ENCODE data around the gene ABCA9.
"Not testable (repeated sequence)": the region's sequence is repeated elsewhere in the genome, so short reads cannot be mapped to it uniquely, and the experiment has no call there.

ABCA9 gene, protein sequence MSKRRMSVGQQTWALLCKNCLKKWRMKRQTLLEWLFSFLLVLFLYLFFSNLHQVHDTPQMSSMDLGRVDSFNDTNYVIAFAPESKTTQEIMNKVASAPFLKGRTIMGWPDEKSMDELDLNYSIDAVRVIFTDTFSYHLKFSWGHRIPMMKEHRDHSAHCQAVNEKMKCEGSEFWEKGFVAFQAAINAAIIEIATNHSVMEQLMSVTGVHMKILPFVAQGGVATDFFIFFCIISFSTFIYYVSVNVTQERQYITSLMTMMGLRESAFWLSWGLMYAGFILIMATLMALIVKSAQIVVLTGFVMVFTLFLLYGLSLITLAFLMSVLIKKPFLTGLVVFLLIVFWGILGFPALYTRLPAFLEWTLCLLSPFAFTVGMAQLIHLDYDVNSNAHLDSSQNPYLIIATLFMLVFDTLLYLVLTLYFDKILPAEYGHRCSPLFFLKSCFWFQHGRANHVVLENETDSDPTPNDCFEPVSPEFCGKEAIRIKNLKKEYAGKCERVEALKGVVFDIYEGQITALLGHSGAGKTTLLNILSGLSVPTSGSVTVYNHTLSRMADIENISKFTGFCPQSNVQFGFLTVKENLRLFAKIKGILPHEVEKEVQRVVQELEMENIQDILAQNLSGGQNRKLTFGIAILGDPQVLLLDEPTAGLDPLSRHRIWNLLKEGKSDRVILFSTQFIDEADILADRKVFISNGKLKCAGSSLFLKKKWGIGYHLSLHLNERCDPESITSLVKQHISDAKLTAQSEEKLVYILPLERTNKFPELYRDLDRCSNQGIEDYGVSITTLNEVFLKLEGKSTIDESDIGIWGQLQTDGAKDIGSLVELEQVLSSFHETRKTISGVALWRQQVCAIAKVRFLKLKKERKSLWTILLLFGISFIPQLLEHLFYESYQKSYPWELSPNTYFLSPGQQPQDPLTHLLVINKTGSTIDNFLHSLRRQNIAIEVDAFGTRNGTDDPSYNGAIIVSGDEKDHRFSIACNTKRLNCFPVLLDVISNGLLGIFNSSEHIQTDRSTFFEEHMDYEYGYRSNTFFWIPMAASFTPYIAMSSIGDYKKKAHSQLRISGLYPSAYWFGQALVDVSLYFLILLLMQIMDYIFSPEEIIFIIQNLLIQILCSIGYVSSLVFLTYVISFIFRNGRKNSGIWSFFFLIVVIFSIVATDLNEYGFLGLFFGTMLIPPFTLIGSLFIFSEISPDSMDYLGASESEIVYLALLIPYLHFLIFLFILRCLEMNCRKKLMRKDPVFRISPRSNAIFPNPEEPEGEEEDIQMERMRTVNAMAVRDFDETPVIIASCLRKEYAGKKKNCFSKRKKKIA (N-terminal part only)

DNA sequence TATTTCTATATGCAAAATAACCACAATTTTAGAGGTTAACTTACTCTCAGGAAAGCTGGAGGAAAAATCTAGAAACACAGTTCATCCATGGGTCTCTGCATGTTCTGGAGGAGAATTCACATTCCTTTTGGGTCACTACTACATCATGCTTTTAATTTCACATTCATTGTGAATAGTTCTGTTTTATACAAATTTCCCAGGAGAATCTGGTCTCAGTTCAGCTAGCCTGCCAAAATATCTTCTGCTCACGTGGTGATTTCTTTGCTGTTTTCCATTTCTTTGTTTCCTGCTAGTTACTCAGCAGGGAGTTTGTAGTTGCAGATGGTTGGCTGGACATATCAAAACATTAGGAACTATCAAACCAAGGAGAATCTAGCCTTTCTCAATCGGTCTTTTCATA lies at the start of gene ABCA9:
Gene ABCA9 (minus strand): TSS at position 106 of the 400 bp plus-strand sequence. CDS start 9,801 bp downstream, outside the sequence.
- peak in 1 of 2 experiments; percentile 1 for DNase-seq

DNA sequence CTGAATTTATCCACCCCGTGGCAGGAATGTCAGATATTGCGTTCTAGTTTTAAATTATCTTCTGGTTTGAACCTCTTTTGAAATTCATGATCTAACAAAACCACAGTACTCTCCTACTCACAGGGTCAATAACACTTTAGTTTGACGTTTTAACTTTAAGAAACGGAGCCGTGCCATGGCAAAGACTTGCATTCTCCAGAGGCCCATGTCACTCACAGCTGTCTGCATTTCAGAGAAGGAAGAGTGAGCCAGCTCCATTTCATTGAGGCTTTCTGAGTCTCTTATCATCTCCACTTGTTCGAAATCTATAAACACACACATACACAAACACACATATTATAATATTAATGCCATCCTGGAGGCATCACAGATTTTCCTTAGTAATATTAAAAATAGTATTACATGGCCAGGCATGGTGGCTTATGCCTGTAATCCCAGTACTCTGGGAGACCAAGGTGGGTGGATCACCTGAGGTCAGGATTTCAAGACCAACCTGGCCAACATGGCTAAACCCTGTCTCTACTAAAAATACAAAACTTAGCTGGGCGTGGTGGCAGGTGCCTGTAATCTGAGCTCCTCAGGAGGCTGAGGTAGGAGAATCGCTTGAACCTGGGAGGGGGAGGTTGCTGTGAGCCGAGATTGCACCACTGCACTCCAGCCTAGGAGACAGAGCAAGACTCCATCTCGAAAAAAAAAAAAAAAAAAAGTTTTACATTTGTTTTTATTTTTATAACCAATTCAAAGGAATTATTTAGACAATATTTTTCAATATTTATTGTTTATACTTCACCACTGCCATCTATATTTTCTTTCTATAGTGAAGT lies 45.4 kb upstream of the ABCA9 start:
- no peak for DNase-seq

DNA sequence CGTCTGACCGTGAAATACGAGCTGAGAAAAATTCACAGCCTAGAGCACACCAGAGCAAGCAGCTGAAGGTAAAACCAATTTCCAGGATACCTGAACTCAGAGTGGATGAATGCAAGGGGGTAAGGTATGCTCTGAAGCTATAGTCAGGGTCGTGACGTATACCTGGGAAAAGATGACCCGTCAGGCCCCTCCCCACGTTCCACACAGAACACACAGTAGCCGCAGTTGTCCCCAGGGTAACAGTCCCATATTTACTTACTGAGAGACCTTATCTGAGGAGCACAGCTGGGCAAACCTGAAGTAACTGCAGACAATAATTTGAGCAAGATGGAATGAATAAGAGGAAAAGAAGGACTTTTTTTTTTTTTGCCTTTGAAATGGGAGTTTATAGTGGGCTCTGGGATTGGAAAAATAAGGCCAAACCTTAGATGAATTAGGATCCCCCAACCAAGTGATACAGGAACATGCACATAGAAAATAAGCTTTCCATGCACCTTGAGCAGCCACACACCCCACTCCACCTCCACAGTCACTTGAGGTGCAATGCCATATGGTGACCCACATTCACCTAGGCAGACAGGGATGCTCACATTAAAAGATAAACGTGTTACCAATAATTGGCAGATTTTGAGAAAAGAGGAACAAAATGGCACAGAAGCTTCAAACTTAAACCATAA lies 43.0 kb upstream of the ABCA9 start:
- DNase-seq, result no peak

DNA sequence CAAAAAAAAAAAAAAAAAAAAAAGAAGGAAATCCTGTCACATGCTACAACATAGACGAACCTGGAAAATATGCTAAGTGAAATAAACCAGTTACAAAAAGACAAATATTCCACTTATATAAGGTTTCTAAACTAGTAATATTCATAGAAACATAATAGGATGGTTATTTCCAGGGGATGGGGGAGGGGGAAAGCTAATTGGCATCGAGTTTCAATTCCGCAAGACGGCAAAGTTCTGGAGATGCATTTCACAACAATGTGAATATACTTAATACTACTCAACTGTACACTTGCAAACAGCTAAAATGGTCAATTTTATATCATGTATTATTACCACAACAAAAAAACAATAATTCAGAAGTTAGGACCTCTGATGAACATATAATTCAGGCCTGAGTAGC lies 37.9 kb upstream of the ABCA9 start:
- no peak for DNase-seq

DNA sequence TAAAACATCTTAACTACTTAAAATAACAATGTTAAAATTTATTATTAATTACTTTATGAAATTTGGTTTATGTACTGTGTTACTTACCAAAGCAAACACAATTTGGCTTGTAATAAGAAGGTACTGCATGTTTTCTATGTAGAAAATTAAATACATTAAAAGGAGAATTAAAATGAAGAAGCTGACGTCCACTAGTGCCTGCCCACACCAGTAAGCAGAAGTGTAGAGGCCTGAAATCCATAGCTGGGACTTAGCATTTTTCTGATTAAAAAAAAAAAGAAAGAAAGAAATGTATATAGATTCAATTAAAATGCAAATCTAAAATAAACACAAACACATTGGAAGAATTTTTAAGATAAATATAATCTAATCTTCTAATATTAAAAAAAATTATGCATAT lies 35.8 kb upstream of the ABCA9 start:
- DNase-seq, result no peak

DNA sequence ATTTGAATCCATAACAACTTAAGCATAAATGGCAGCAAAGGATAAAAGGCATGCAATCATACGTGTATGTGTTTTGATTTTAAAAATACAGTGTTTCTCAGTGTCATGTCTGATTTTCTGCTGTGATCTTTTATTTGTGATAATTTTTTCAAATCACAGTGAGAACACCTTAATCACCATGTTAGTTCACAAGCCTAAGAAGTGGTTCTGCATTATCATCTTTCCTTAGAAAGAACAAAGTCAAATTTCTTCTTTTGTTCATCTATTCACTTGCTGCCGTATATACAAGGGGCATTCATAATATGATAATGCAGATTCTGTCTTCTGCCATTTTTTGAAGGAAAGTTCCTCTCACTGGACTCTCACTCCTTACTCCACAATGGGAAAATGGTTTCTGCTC lies 33.3 kb upstream of the ABCA9 start:
- DNase-seq, result no peak

DNA sequence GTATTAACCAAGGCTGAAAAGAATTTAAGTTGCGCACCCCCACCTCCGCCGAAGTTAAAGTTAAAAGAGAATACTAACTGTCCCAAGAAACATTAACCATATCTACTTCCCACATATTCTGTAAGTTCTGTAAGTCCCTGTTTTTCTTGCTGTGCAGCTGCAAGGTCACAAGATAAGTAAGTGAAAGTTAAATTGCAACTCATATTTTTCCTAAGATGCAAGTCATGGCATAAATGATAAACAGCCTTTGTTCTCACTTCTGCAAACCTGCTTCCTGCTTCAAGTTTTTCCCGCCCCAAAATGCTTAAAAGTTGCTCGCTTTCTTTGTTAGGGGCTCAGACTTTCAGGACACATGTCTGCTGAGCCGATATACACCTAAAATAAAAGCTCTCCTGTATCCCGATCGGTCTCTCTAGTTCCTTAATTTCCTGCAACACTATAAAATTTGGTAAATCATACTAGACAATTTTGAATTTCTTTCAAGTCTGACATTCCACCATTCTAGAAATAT lies 32.6 kb upstream of the ABCA9 start:
- DNase-seq, result no peak

DNA sequence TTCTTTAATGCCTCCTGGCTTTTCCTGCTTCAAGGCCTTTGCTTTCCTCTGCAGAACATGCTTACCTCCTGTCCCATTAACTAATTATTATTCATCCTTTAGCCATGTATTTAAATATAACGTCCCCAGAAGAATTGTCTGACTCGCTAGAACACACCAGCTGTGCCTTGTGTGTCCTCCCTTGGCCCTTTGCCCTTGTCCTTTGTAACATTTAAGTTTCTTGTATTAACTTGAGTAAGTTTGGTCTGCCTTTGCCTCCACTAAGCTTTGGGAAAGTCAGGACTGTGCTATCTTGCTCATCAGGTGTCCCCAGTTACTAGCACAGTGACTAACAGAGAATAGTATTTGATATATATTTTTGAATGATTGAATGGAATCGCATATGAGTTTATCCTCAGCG lies 29.6 kb upstream of the ABCA9 start:
- DNase-seq, result no peak

DNA sequence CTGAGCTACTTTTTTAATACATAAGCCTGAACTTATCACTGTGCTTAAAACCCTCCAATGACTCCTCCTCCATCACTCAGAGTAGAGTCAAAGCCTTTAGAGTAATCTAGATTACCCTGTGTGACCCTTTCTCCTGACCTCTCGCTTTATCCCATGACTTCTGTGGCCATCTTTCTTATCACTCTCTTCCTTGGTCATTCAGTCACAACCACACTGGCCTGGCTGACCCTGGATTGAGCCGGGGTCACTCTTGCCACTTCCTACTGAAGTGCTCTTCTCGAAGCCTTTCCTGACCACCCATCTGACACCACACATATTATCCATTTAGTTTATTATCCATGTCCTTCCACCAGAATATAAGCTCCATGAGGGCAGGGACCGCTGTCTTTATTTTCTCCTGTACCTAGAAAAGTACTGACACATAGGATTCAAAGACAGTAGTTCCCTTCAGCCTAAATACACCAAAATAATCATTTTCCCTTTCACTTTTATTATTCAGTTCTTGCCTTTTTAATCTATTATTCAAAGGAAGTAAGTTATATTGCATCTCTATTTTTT lies 28.0 kb upstream of the ABCA9 start:
- DNase-seq, result no peak

DNA sequence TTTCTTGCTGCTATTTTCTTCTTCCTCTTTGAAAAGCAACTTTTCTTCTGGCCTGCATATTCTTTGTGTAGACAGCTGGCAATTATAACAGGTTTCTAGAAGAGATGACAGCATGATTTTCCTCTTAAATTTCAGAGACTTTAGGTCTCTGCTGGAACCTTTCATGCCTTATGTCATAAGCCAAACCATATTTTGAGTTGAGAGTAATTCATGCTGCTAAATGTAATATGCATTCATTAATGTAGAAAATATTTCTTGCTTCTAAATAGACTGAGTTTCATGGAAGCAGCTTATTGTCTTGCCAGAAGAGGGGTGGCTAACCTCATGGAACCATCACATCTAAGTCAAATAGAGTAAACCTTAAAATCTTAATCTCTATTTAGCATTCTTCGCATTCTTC lies 25.9 kb upstream of the ABCA9 start:
- no peak for DNase-seq

DNA sequence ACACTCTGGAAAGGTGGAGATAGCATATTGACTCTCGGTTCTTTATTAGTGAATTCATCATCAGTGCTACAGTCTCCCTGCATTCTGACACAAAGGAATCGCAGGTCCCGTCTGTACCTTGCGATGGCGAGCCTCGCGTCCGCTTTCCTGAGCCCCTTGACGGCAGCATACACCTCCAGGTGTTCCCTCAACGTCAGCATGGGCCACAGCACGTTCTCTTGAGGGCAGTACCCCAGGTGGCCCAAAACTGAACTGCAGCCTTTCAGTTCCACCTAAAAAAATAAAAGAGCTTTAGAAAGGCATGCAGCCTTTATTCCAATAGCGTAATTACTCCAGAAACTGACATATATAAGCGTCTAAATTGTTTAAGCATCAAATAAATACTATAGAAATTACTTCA lies 24.2 kb upstream of the ABCA9 start:
- DNase-seq, result no peak

DNA sequence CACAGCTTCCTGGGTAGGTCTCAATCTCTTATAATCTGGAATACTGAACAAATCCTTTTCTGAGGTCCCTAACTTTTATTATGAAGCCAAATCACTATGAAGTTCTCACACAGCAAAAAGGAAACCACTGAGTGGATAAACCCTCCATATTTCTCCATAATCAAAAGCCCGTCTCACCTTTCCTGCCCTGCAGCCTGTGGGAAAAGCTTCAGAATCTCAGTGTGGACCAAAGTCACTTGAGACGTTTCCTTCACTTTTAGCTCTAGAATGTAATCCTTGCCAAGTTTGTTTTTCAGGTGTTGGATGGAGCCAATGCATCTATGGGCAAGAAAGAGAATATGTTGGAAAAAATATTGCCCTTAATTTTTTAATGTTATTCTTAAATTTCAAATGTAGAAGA lies 22.0 kb upstream of the ABCA9 start:
- DNase-seq, result no peak

DNA sequence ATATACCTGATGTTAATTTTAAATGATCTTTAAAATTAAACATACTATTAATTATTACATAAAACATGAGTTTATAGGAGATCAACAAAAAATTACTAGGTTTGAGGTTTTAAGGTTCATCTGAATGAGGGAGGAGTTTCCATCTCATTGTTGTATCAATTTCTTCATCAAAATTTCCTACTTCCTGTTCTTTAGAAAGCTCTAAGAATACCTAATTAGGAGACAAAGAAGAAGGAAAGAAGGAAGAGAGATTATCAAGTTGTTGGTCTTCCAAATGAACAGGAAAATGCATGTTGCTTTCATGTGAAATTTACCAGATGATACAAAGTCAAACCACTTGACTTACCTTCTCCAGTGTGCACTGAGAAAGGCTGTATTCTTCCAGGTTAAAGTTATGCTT lies 18.1 kb upstream of the ABCA9 start:
- no peak for DNase-seq

DNA sequence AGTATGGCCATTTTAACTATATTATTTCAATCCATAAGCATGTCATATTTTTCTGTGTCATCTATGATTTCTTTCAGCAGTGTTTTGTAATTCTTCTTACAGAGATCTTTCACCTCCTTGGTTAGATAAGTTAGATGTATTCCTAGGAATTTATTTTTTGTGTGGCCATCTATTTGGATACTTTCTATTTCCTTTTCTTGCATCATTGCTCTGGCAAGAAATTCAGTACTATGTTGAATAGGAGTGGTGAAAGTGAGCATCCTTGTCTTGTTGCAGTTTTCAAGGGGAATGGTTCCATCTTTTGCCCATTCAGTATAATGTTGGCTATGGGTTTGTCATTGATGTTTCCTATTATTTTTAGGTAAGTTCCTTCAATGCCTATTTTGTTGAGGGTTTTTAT lies 15.1 kb upstream of the ABCA9 start:
- DNase-seq, result no peak

DNA sequence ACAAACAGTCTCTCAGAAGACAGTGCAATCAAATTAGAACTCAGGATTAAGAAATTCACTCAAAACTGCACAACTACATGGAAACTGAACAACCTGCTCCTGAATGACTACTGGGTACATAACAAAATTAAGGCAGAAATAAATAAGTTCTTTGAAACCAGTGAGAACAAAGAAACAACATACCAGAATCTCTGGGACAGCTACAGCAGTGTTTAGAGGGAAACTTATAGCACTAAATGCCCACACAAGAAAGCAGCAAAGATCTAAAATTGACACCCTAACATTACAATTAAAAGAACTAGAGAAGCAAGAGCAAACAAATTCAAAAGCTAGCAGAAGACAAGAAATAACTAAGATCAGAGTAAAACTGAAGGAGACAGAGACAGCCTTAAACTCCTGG lies 12.7 kb upstream of the ABCA9 start:
- not testable (repeated sequence) for DNase-seq

DNA sequence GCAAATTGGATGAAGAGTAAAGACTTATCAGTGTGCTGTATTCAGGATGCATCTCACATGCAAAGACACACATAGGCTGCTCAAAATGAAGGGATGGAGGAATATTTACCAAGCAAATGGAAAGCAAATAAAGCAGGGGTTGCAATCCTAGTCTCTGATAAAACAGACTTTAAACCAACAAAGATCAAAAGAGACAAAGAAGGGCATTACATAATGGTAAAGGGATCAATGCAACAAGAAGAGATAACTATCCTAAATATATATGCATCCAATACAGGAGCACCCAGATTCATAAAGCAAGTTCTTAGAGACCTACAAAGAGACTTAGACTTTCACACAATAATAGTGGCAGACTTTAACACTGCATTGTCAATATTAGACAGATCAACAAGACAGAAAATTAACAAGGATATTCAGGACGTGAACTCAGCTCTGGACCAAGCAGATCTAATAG lies 12.1 kb upstream of the ABCA9 start:
- DNase-seq, result not testable (repeated sequence)

DNA sequence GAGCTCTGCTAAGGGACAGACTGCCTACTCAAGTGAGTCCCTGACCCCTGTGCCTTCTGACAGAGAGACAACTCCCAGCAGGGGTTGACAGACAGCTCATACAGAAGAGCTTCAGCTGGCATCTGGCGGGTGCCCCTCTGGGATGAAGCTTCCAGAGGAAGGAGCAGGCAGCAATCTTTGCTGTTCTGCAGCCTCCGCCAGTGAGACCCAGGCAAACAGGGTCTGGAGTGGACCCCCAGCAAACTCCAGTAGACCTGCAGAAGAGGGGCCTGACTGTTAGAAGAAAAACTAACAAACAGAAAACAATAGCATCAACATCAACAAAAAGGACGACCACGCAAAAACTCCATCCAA lies 10.5 kb upstream of the ABCA9 start:
- DNase-seq, result not testable (repeated sequence)

DNA sequence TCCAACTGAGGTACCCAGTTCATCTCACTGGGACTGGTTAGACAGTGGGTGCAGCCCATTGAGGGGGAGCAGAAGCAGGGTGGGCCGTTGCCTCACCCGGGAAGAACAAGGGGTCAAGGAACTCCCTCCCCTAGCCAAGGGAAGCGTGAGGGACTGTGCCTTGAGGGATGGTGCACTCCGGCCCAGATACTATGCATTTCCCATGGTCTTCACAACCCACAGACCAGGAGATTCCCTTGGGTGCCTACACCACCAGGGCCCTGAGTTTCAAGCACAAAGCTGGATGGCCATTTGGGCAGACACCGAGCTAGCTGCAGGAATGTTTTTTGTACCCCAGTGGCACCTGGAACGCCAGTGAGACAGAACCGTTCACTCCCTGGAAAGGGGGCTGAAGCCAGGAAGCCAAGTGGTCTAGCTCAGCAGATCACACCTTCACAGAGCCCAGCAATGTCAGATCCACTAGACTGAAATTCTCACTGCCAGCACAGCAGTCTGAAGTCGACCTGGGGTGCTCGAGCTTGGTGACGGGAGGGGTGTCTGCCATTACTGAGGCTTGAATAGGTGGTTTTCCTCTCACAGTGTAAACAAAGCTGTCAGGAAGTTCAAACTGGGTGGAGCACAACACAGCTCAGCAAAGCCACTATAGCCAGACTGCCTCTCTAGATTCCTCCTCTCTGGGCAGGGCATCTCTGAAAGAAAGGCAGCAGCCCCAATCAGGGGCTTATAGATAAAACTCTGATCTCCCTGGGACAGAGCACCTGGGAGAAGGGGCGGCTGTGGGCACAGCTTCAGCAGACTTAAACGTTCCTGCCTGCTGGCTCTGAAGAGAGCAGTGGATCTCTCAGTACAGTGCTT lies 9.9 kb upstream of the ABCA9 start:
- not testable (repeated sequence) for DNase-seq

DNA sequence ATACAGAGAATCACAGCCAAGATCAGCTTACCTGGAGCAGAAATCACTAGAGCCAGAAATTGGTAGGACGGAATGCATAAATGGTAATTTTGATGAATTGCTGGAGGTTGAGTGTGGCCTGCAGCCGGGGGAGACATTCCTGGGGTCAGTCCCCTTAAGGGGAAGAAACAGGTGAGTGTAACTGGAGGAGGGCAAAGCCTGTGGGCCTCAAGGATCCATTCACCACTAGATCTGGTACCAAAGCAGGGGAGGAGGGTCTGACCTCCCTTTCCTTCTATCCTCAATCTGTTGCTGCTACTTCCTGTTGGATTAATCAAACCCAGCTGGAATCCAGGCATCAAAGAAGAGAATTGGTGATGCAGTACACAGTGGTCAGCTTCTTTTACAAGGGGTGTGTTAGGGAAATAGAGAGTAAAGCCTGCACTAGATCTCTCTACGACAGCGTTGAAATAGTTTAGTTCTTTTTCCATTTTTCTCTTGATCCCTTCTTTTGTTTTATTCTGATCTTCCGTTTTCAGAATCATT lies 8.6 kb upstream of the ABCA9 start:
- no peak for DNase-seq

Measured in NCI-H446 (cell line).